CD4-positive, alpha-beta memory T cell (primary cell): ENCODE measurements around the gene COL18A1. TPM values are rescaled to one million over a fixed set of nuclear protein-coding genes. Genes with fewer than 3 reads are reported as not detected.

ENCODE experiments used
- CTCF ChIA-PET: fragments of 350-600 bp; sonication (Branson Sonifier 250); formaldehyde crosslinking; loops from one replicate; lab custom pipeline; 2021; ENCODE audit warnings: inconsistent platforms; ENCODE audit not compliant: partially characterized antibody; lab: Charles Lee
- POLR2A ChIA-PET: fragments of 350-600 bp; sonication (Branson Sonifier 250); formaldehyde crosslinking; loops from one replicate; lab custom pipeline; 2021; ENCODE audit not compliant: partially characterized antibody; lab: Charles Lee
- DNase-seq, 5 donors: peaks; one replicate each; pipeline versions ENCODE4 v3.0.0 to v3.0.0-alpha.2; 2020 to 2022; ENCODE audit warnings: mixed read lengths in 1 of 5
- H3K27ac ChIP-seq: one replicate; pipeline ENCODE4 v1.7.0; 2013; ENCODE audit warnings: low read depth, low read length
- H3K27me3 ChIP-seq: 2 replicates; pipeline ENCODE4 v1.7.0; 2013; ENCODE audit warnings: mild to moderate bottlenecking, low read length, moderate library complexity; ENCODE audit not compliant: insufficient read depth
- H3K36me3 ChIP-seq: 2 replicates; pipeline ENCODE4 v1.7.0; 2013; ENCODE audit warnings: mild to moderate bottlenecking, low read length, moderate library complexity; ENCODE audit not compliant: insufficient read depth
- H3K4me1 ChIP-seq: 2 replicates; pipeline ENCODE4 v1.7.0; 2013; ENCODE audit warnings: mild to moderate bottlenecking, low read length, moderate library complexity; ENCODE audit not compliant: insufficient read depth
- H3K4me3 ChIP-seq, 2 donors: one replicate each; pipeline ENCODE4 v1.7.0; 2013; ENCODE audit warnings: low read length in 2 of 2, mild to moderate bottlenecking in 1 of 2
- H3K9me3 ChIP-seq, 2 donors: one replicate each; pipeline ENCODE4 v1.7.0; 2013; ENCODE audit warnings: low read length in 2 of 2, control low read depth in 1 of 2; ENCODE audit not compliant: control insufficient read depth in 1 of 2
- H3K27ac Mint-ChIP-seq, 7 donors: one replicate each; pipeline ENCODE4 v1.8.0; 2020 to 2021; ENCODE audit warnings: mixed read lengths in 7 of 7, mild to moderate bottlenecking in 6 of 7, inconsistent platforms in 3 of 7, moderate library complexity in 3 of 7
- H3K27me3 Mint-ChIP-seq, 2 donors: one replicate each; pipeline ENCODE4 v1.8.0; 2020 to 2021; ENCODE audit warnings: mixed read lengths in 2 of 2
- H3K36me3 Mint-ChIP-seq, 2 donors: one replicate each; pipeline ENCODE4 v1.8.0; 2020 to 2021; ENCODE audit warnings: mixed read lengths in 2 of 2, inconsistent platforms in 1 of 2, mild to moderate bottlenecking in 1 of 2
- H3K4me1 Mint-ChIP-seq, 4 donors: one replicate each; pipeline ENCODE4 v1.8.0; 2020 to 2021; ENCODE audit warnings: mixed read lengths in 4 of 4, mild to moderate bottlenecking in 1 of 4
- H3K4me3 Mint-ChIP-seq, 8 donors: one replicate each; pipeline ENCODE4 v1.8.0; 2020 to 2021; ENCODE audit warnings: mixed read lengths in 8 of 8, mild to moderate bottlenecking in 7 of 8, moderate library complexity in 6 of 8, inconsistent platforms in 3 of 8
- H3K9me3 Mint-ChIP-seq, 8 donors: one replicate each; pipeline ENCODE4 v1.8.0; 2020 to 2021; ENCODE audit warnings: mixed read lengths in 8 of 8, mild to moderate bottlenecking in 5 of 8, inconsistent platforms in 3 of 8, moderate library complexity in 1 of 8
- intact Hi-C: fragments of 100-400 bp; cut with micrococcal nuclease; formaldehyde crosslinking; loops from one replicate; pipeline ENCODE4 v1.15.1; 2023
- polyA plus RNA-seq, 2 donors: library from polyadenylated mRNA; unstranded; fragments of 300-500 nt; fragmentation: Illumina TruSeq; gene quantifications; one replicate each; pipeline ENCODE4 v1.2.3, GENCODE V29; 2021
- total RNA-seq, 2 experiments: library from RNA; stranded (reverse); gene quantifications; one replicate each; pipeline ENCODE4 v1.2.3, GENCODE V29; 2021

Gene COL18A1
- total and polyA plus RNA-seq, 4 experiments from 2014 or later, result 0.43 to 4.5 (median 3.8) TPM

- H3K9me3 Mint-ChIP-seq, result peaks cover 0 to 39% (median 34%) of the 10 kb centered on the region in 8 donors
- Histone ChIP-seq H3K4me3 (no peak overlapping the region), H3K27ac (no peak overlapping the region), H3K9me3 (no peaks in the 10 kb centered on the region), H3K27me3 (no peaks in the 10 kb centered on the region), H3K4me1 (no peaks in the 10 kb centered on the region), H3K36me3 (no peaks in the 10 kb centered on the region)
- ChIA-PET CTCF (no interaction called here), POLR2A (no interaction called here)
- H3K36me3 Mint-ChIP-seq, result peaks cover 40% of the 10 kb centered on the region in 2 donors
- peaks cover 0 to 7% (median 5%) of the 10 kb centered on the region in 4 donors for H3K4me1 Mint-ChIP-seq
- H3K4me3 Mint-ChIP-seq, result no peak overlapping the region
- DNase-seq, result no peak
- H3K27me3 Mint-ChIP-seq, result no peaks in the 10 kb centered on the region
- no peak overlapping the region for H3K27ac Mint-ChIP-seq
- intact Hi-C loops, result no loop called here
Measured at GRCh38 chr21:45516671-45517151, 111.7 kb downstream of the COL18A1 start.

DNA sequence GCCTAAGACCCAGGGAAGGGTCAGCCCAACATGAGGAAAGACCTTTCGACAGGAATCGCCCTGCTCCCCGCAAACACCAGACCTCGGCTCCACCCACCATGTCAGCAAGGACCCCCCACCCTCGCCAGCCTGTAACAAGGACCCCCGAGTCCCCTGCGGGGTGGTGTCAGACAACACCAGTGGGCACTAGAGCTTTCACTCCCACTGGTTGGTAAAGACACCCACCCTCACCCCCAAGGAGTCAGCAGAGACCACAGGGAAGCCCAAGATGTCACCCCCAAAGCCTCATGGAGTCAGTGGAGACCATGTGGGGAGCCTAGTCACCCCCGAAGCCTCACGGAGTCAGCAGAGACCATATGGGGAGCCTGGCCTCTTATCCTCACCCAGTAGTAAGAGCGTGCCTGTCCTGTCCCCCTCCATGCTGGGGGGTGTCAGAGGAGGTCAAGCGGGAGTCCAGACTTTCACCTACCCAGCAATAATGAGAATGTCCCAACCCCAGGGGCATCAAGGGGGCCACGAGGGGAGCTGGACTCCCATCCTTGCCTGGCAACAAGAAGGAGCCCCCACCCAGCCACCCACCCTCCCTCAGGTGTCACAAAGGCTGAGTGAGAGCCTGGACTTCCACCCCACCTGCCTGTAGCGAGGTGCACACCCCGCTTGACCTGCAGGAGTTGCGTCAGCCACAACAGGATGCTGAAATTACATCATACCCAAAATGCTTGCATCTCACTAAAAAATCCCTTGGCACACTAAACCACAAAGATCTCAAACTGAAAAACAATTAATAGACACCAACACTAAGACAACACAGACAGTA, 112.5 kb downstream of the COL18A1 start:
- no peaks in the 10 kb centered on the region for H3K27me3 ChIP-seq
- Mint-ChIP-seq H3K36me3 (peaks cover 47% of the 10 kb centered on the region in 2 donors), H3K27me3 (no peaks in the 10 kb centered on the region), H3K27ac (peak overlapping the region in 5 of 7 donors; percentile 30 to 77 (median 48)), H3K4me1 (peaks cover 0 to 7% (median 5%) of the 10 kb centered on the region in 4 donors), H3K4me3 (peak overlapping the region in 1 of 8 donors; percentile 7), H3K9me3 (peaks cover 0 to 46% (median 34%) of the 10 kb centered on the region in 8 donors)
- DNase-seq, result peak in 3 of 5 donors; percentile 12 to 37 (median 13)
- no peak overlapping the region for H3K27ac ChIP-seq
- intact Hi-C loops, result no loop called here
- no peak overlapping the region for H3K4me3 ChIP-seq
- no peaks in the 10 kb centered on the region for H3K4me1 ChIP-seq
- POLR2A ChIA-PET, result no interaction called here
- CTCF ChIA-PET, result no interaction called here
- no peaks in the 10 kb centered on the region for H3K36me3 ChIP-seq
- H3K9me3 ChIP-seq, result no peaks in the 10 kb centered on the region

- ChIA-PET POLR2A (no interaction called here), CTCF (no interaction called here)
- H3K36me3 ChIP-seq, result no peaks in the 10 kb centered on the region
- intact Hi-C loops, result no loop called here
- H3K4me3 Mint-ChIP-seq, result no peak overlapping the region
- H3K4me3 ChIP-seq, result no peak overlapping the region
- DNase-seq, result no peak
- H3K27me3 ChIP-seq, result no peaks in the 10 kb centered on the region
- H3K9me3 Mint-ChIP-seq, result peaks cover 0 to 46% (median 34%) of the 10 kb centered on the region in 8 donors
- peaks cover 54 to 55% of the 10 kb centered on the region in 2 donors for H3K36me3 Mint-ChIP-seq
- no peak overlapping the region for H3K27ac ChIP-seq
- H3K4me1 ChIP-seq, result no peaks in the 10 kb centered on the region
- no peaks in the 10 kb centered on the region for H3K27me3 Mint-ChIP-seq
- H3K4me1 Mint-ChIP-seq, result peaks cover 0 to 7% (median 5%) of the 10 kb centered on the region in 4 donors
- H3K27ac Mint-ChIP-seq, result no peak overlapping the region
- H3K9me3 ChIP-seq, result no peaks in the 10 kb centered on the region
Measured at GRCh38 chr21:45518742-45519141, 113.8 kb downstream of the COL18A1 start.

GRCh38 chr21:45519182-45519581, 114.2 kb downstream of the COL18A1 start:
- Histone ChIP-seq H3K4me1 (no peaks in the 10 kb centered on the region), H3K9me3 (no peaks in the 10 kb centered on the region), H3K27ac (no peak overlapping the region), H3K36me3 (no peaks in the 10 kb centered on the region), H3K27me3 (no peaks in the 10 kb centered on the region), H3K4me3 (no peak overlapping the region)
- Mint-ChIP-seq H3K36me3 (peaks cover 53 to 55% of the 10 kb centered on the region in 2 donors), H3K4me1 (peaks cover 0 to 7% (median 4%) of the 10 kb centered on the region in 4 donors), H3K27me3 (no peaks in the 10 kb centered on the region), H3K9me3 (peaks cover 0 to 46% (median 34%) of the 10 kb centered on the region in 8 donors), H3K4me3 (no peak overlapping the region), H3K27ac (peak overlapping the region in 1 of 7 donors; percentile 43)
- ChIA-PET CTCF (no interaction called here), POLR2A (no interaction called here)
- DNase-seq, result no peak
- intact Hi-C loops, result no loop called here

GRCh38 chr21:45521241-45521640, 116.3 kb downstream of the COL18A1 start:
- H3K4me3 ChIP-seq, result no peak overlapping the region
- Mint-ChIP-seq H3K4me3 (no peak overlapping the region), H3K9me3 (peaks cover 0 to 46% (median 34%) of the 10 kb centered on the region in 8 donors), H3K4me1 (peaks cover 0 to 7% (median 4%) of the 10 kb centered on the region in 4 donors), H3K27me3 (no peaks in the 10 kb centered on the region), H3K27ac (no peak overlapping the region), H3K36me3 (peaks cover 52 to 58% of the 10 kb centered on the region in 2 donors)
- intact Hi-C loops, result no loop called here
- no peaks in the 10 kb centered on the region for H3K36me3 ChIP-seq
- no peaks in the 10 kb centered on the region for H3K4me1 ChIP-seq
- no peaks in the 10 kb centered on the region for H3K9me3 ChIP-seq
- no peaks in the 10 kb centered on the region for H3K27me3 ChIP-seq
- no peak for DNase-seq
- CTCF ChIA-PET, result no interaction called here
- H3K27ac ChIP-seq, result no peak overlapping the region
- POLR2A ChIA-PET, result no interaction called here

DNA sequence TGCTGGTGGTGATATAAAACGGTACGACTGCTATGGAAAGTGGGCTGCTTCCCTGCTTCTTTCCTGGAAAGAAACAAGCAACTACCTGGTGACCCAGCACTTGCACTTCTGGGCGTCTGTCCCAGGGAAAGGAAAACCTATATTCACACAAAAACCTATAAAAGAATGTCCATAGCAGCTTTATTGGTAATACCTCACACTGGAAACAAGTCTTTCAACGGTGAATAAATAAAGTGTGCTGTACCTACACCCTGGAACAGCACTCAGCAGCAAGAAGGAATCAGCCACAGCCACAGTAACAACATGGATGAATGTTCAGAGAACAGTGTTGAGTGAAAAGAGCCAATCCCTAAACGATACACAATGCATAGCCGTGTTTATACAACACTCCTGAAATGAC, 117.4 kb downstream of the COL18A1 start:
- peaks cover 56 to 59% of the 10 kb centered on the region in 2 donors for H3K36me3 Mint-ChIP-seq
- H3K27ac Mint-ChIP-seq, result peak overlapping the region in 1 of 7 donors; percentile 52
- peak in 1 of 5 donors; percentile 5 for DNase-seq
- no peaks in the 10 kb centered on the region for H3K27me3 ChIP-seq
- POLR2A ChIA-PET, result no interaction called here
- intact Hi-C loops, result no loop called here
- no peaks in the 10 kb centered on the region for H3K36me3 ChIP-seq
- H3K4me1 ChIP-seq, result no peaks in the 10 kb centered on the region
- no peak overlapping the region for H3K27ac ChIP-seq
- peaks cover 0 to 7% (median 4%) of the 10 kb centered on the region in 4 donors for H3K4me1 Mint-ChIP-seq
- CTCF ChIA-PET, result no interaction called here
- no peak overlapping the region for H3K4me3 ChIP-seq
- no peak overlapping the region for H3K4me3 Mint-ChIP-seq
- H3K9me3 Mint-ChIP-seq, result peaks cover 0 to 46% (median 33%) of the 10 kb centered on the region in 8 donors
- no peaks in the 10 kb centered on the region for H3K27me3 Mint-ChIP-seq
- H3K9me3 ChIP-seq, result no peaks in the 10 kb centered on the region

DNA sequence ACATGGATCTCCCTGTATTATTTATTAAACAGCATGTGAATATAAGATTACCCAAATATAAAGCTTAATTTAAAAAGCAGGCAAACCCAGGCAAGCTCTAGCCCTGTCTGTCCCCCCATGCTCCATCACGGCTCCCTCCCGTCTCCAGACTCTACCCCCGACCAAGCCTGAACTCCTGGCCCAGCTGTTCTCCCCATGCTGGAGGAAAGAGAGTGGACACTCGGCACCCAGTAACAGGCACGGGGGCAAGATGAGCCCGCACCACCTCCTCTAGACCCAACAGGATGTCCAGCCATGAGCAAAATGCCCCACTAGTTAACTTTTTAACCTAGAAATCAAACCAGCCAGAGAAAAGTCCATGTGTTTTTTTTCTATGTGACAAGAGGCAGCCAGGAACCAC, 118.0 kb downstream of the COL18A1 start:
- H3K27me3 Mint-ChIP-seq, result no peaks in the 10 kb centered on the region
- CTCF ChIA-PET, result no interaction called here
- peaks cover 0 to 3% (median 2%) of the 10 kb centered on the region in 4 donors for H3K4me1 Mint-ChIP-seq
- Histone ChIP-seq H3K27ac (no peak overlapping the region), H3K4me3 (no peak overlapping the region), H3K4me1 (no peaks in the 10 kb centered on the region), H3K36me3 (no peaks in the 10 kb centered on the region), H3K27me3 (no peaks in the 10 kb centered on the region), H3K9me3 (no peaks in the 10 kb centered on the region)
- H3K36me3 Mint-ChIP-seq, result peaks cover 56% of the 10 kb centered on the region in 2 donors
- peaks cover 0 to 43% (median 31%) of the 10 kb centered on the region in 8 donors for H3K9me3 Mint-ChIP-seq
- peak in 1 of 5 donors; percentile 24 for DNase-seq
- no peak overlapping the region for H3K27ac Mint-ChIP-seq
- POLR2A ChIA-PET, result no interaction called here
- H3K4me3 Mint-ChIP-seq, result no peak overlapping the region
- intact Hi-C loops, result no loop called here
